Tibial nerve (tissue), 3 donors: Measurements from ENCODE around the gene KRT71.

Source experiments
- POLR2A ChIP-seq, 2 donors: fragments of 450-650 bp; IDR thresholded peaks; one replicate each; pipeline ENCODE4 v1.6.1; 2017; ENCODE audit warnings: antibody characterized with exemption in 2 of 2, mild to moderate bottlenecking in 2 of 2, moderate library complexity in 2 of 2
- TF ChIP-seq, protein P1 (sequence below), 5 experiments: fragments of 200-600 bp in 3 of 5; fragments of 450-650 bp in 2 of 5; sonication (generic) in 3 of 5; IDR thresholded peaks; one replicate each; pipeline ENCODE4 v1.5.1; 2016 to 2019; ENCODE audit warnings: antibody characterized with exemption in 5 of 5, mild to moderate bottlenecking in 3 of 5, moderate library complexity in 2 of 5

DNA sequence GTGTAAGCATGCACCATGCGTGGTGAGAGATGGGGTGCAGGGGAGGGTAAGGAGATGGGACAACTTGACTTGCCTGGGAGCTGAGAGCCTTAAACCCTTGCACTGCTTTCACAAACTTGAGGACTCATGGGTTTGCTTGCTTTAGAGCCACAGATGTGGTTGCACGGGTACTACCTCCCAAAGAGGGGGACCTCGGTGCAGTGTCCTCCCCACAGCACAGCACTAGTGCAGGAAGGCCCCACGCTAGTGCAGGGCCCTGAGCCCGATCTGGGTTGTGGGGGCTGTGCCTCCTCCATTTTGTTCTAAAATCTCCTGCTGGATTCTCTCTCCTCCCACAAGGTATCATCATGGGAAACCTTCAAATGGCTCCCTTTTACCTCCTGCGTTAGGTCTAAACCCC, 37.1 kb upstream of the KRT71 start:
- TF ChIP-seq, protein P1, sequence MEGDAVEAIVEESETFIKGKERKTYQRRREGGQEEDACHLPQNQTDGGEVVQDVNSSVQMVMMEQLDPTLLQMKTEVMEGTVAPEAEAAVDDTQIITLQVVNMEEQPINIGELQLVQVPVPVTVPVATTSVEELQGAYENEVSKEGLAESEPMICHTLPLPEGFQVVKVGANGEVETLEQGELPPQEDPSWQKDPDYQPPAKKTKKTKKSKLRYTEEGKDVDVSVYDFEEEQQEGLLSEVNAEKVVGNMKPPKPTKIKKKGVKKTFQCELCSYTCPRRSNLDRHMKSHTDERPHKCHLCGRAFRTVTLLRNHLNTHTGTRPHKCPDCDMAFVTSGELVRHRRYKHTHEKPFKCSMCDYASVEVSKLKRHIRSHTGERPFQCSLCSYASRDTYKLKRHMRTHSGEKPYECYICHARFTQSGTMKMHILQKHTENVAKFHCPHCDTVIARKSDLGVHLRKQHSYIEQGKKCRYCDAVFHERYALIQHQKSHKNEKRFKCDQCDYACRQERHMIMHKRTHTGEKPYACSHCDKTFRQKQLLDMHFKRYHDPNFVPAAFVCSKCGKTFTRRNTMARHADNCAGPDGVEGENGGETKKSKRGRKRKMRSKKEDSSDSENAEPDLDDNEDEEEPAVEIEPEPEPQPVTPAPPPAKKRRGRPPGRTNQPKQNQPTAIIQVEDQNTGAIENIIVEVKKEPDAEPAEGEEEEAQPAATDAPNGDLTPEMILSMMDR (IDR thresholded peaks at IDR 0.05) = no peak
- TF ChIP-seq POLR2A (IDR thresholded peaks at IDR 0.05) = no peak
